GM10847 (cell line): ENCODE measurements around the gene PALS2.

Experiments used
- POLR2A ChIP-seq: IDR thresholded peaks from 2 replicates; pipeline ENCODE4 v1.6.1; 2011; ENCODE audit not compliant: insufficient read length; ENCODE audit errors: extremely low read depth

Gene PALS2

GRCh38 chr7:24574386-24574785 is 1.1 kb downstream of the PALS2 start:
- TF ChIP-seq POLR2A: no peak

GRCh38 chr7:24574950-24575349 is 1.7 kb downstream of the PALS2 start:
- no peak for TF ChIP-seq POLR2A

- no peak for TF ChIP-seq POLR2A
Measured at GRCh38 chr7:24576171-24577025, 3.1 kb downstream of the PALS2 start.

GRCh38 chr7:24578052-24578451 is 4.8 kb downstream of the PALS2 start:
- no peak for TF ChIP-seq POLR2A

- no peak for TF ChIP-seq POLR2A
Measured at GRCh38 chr7:24580283-24580946, 7.2 kb downstream of the PALS2 start.

- TF ChIP-seq POLR2A: no peak
Measured at GRCh38 chr7:24582166-24582565, 8.9 kb downstream of the PALS2 start.

- TF ChIP-seq POLR2A: no peak
Measured at GRCh38 chr7:24587853-24588252, 14.6 kb downstream of the PALS2 start.

- no peak for TF ChIP-seq POLR2A
Measured at GRCh38 chr7:24591152-24591551, 17.9 kb downstream of the PALS2 start.

- no peak for TF ChIP-seq POLR2A
Measured at GRCh38 chr7:24595671-24596418, 22.6 kb downstream of the PALS2 start.

- no peak for TF ChIP-seq POLR2A
Measured at GRCh38 chr7:24597014-24597413, 23.8 kb downstream of the PALS2 start.

GRCh38 chr7:24601600-24601999 is 28.3 kb downstream of the PALS2 start:
- TF ChIP-seq POLR2A: no peak

- no peak for TF ChIP-seq POLR2A
Measured at GRCh38 chr7:24602860-24603456, 29.7 kb downstream of the PALS2 start.

- TF ChIP-seq POLR2A: no peak
Measured at GRCh38 chr7:24604630-24605029, 31.4 kb downstream of the PALS2 start.

GRCh38 chr7:24608504-24608903 is 35.3 kb downstream of the PALS2 start:
- no peak for TF ChIP-seq POLR2A

- no peak for TF ChIP-seq POLR2A
Measured at GRCh38 chr7:24609059-24609458, 35.8 kb downstream of the PALS2 start.
